Panc1 (cell line): ENCODE measurements around the gene AIFM3. TPM values are rescaled to one million over a fixed set of nuclear protein-coding genes. Genes with fewer than 3 reads are reported as not detected.

ENCODE experiments used
- ATAC-seq: fragments of 200-7000 bp; cut with Tn5 transposase; 2 replicates; pipeline ENCODE4 v1.9.1; 2020; ENCODE audit warnings: mild to moderate bottlenecking, moderate library complexity
- BruUV-seq: library from RNA; stranded (reverse); fragments of 400-500 nt; replicated peaks from 2 replicates; lab custom pipeline; 2021; lab: Mats Ljungman, UMichigan
- CTCF ChIA-PET: fragments of 300-600 bp; sonication (Branson Sonifier 250); formaldehyde crosslinking; loops from one replicate; lab custom pipeline; 2022; ENCODE audit warnings: antibody characterized with exemption; lab: Charles Lee
- POLR2A ChIA-PET: fragments of 300-600 bp; sonication (Branson Sonifier 250); formaldehyde crosslinking; loops from one replicate; lab custom pipeline; 2022; ENCODE audit warnings: antibody characterized with exemption; lab: Charles Lee
- DNase-seq: peaks from one replicate; pipeline ENCODE4 v3.0.0-alpha.2; 2010; ENCODE audit warnings: low read depth, low spot score
- H3K27ac ChIP-seq: 2 replicates; pipeline ENCODE4 v1.5.1; 2011; ENCODE audit warnings: mild to moderate bottlenecking, low read length, inconsistent platforms
- H3K27me3 ChIP-seq: fragments of 200-500 bp; sonication (Bioruptor generic); 2 replicates; pipeline ENCODE4 v1.6.0; 2014; ENCODE audit warnings: low read length, inconsistent platforms; ENCODE audit not compliant: control insufficient read depth, insufficient read depth
- H3K36me3 ChIP-seq: fragments of 200-500 bp; sonication (Bioruptor generic); 2 replicates; pipeline ENCODE4 v1.5.1; 2014; ENCODE audit warnings: inconsistent platforms, mild to moderate bottlenecking, low read length, moderate library complexity; ENCODE audit not compliant: control insufficient read depth, insufficient read depth
- H3K4me1 ChIP-seq: 2 replicates; pipeline ENCODE4 v1.5.1; 2011; ENCODE audit warnings: inconsistent platforms, mild to moderate bottlenecking, low read length, moderate library complexity; ENCODE audit not compliant: control insufficient read depth, insufficient read depth
- H3K4me3 ChIP-seq, 2 experiments: 2 replicates each; pipeline ENCODE4 v1.5.1; 2011 to 2012; ENCODE audit warnings: low read depth in 2 of 2, low read length in 2 of 2, mild to moderate bottlenecking in 2 of 2, inconsistent platforms in 1 of 2, moderate library complexity in 1 of 2
- H3K9me3 ChIP-seq: fragments of 200-500 bp; sonication (Bioruptor generic); 2 replicates; pipeline ENCODE4 v1.5.1; 2014; ENCODE audit warnings: low read depth, mild to moderate bottlenecking, inconsistent platforms, low read length, moderate library complexity; ENCODE audit not compliant: control insufficient read depth, insufficient read depth
- CTCF ChIP-seq: fragments of 450-650 bp; IDR thresholded peaks from 2 replicates; pipeline ENCODE4 v1.5.1; 2017; ENCODE audit warnings: mild to moderate bottlenecking
- POLR2AphosphoS5 ChIP-seq: IDR thresholded peaks from 2 replicates; pipeline ENCODE4 v1.6.1; 2012; ENCODE audit warnings: mild to moderate bottlenecking, low read depth, low read length, moderate library complexity
- REST ChIP-seq, 2 experiments: IDR thresholded peaks; 2 replicates each; pipeline ENCODE4 v1.6.1; 2011 to 2012; ENCODE audit warnings: low read depth in 2 of 2, control low read depth in 1 of 2, low read length in 1 of 2, mild to moderate bottlenecking in 1 of 2, moderate library complexity in 1 of 2; ENCODE audit not compliant: insufficient read depth in 1 of 2
- SIN3A ChIP-seq: IDR thresholded peaks from 2 replicates; pipeline ENCODE4 v1.6.1; 2012; ENCODE audit warnings: low read depth, mild to moderate bottlenecking, low read length, moderate library complexity, borderline replicate concordance; ENCODE audit not compliant: insufficient read depth
- TCF7L2 ChIP-seq: IDR thresholded peaks from 2 replicates; pipeline ENCODE4 v1.6.1; 2011; ENCODE audit warnings: mild to moderate bottlenecking, low read depth, low read length, inconsistent platforms
- in situ Hi-C: cut with HindIII; loops from 2 replicates; pipeline ENCODE4 v1.10.0; 2016; ENCODE audit warnings: low sequenced_read_pairs, low pct_unique_long_range_greater_than_20kb
- intact Hi-C: fragments of 100-400 bp; cut with micrococcal nuclease; formaldehyde crosslinking; loops from one replicate; pipeline ENCODE4 v1.10.0; 2022; ENCODE audit not compliant: unreplicated experiment
- total RNA-seq: library from RNA; stranded (reverse); gene quantifications from one replicate; pipeline ENCODE4 v1.2.1, GENCODE V29; 2021; ENCODE audit not compliant: unreplicated experiment

The AIFM3 gene
- total RNA-seq, 1 experiment from 2014 or later: 2.7 TPM

GRCh38 chr22:21015466-21016006 lies 48.5 kb downstream of the AIFM3 start:
- no peaks in the 10 kb centered on the region for H3K36me3 ChIP-seq
- no peak for ATAC-seq
- TF ChIP-seq REST (IDR thresholded peaks at IDR 0.05; ENCODE audit: insufficient read depth in 1 of 2, low read depth in 2 of 2, low read length in 1 of 2) (no peak), SIN3A (no peak), TCF7L2 (no peak), POLR2AphosphoS5 (no peak), CTCF (no peak)
- intact Hi-C loops: no loop called here
- in situ Hi-C loops: no loop called here
- H3K27ac ChIP-seq: no peak overlapping the region
- CTCF ChIA-PET: no interaction called here
- POLR2A ChIA-PET: interaction anchor here (0.6 kb wide), 2 partner anchors 10 to 11 kb away, joined by 5 to 6 read pairs; no protein-coding TSS in a partner anchor
- H3K9me3 ChIP-seq: no peaks in the 10 kb centered on the region
- H3K27me3 ChIP-seq: no peaks in the 10 kb centered on the region
- no TSS peak for BruUV-seq
- DNase-seq: no peak
- H3K4me3 ChIP-seq: no peak overlapping the region; a peak in 1 of 4 replicates
- peaks cover 12% of the 10 kb centered on the region for H3K4me1 ChIP-seq

- no TSS peak for BruUV-seq
- TF ChIP-seq REST (IDR thresholded peaks at IDR 0.05; ENCODE audit: insufficient read depth in 1 of 2, low read depth in 2 of 2, low read length in 1 of 2): no peak
- no peak for TF ChIP-seq SIN3A
- no peak for TF ChIP-seq TCF7L2
- TF ChIP-seq POLR2AphosphoS5: no peak
- TF ChIP-seq CTCF: no peak
- DNase-seq (no peak), ATAC-seq (no peak)
- no peaks in the 10 kb centered on the region for H3K36me3 ChIP-seq
- ChIA-PET CTCF (no interaction called here), POLR2A (no interaction called here)
- H3K4me1 ChIP-seq: peaks cover 12% of the 10 kb centered on the region
- intact Hi-C loops: no loop called here
- H3K27me3 ChIP-seq: no peaks in the 10 kb centered on the region
- H3K27ac ChIP-seq: no peak overlapping the region
- no peaks in the 10 kb centered on the region for H3K9me3 ChIP-seq
- in situ Hi-C loops: no loop called here
- H3K4me3 ChIP-seq: no peak overlapping the region
These were observed 49.8 kb downstream of the AIFM3 start for GRCh38 chr22:21016644-21017420.
